Sigmoid colon (tissue), 7 donors: Measurements from ENCODE around the gene DGKI. TPM values are rescaled to one million over a fixed set of nuclear protein-coding genes. Genes with fewer than 3 reads are reported as not detected.

Experiments used
- DNase-seq: peaks from one replicate; pipeline ENCODE4 v3.0.0-alpha.2; 2019
- H3K27ac ChIP-seq, 4 donors: fragments of 200-600 bp; sonication (generic); one replicate each; pipeline ENCODE4 v1.5.1; 2016 to 2019; ENCODE audit warnings: mild to moderate bottlenecking in 1 of 4
- H3K27me3 ChIP-seq, 3 donors: fragments of 200-600 bp; sonication (generic); one replicate each; pipeline ENCODE4 v1.5.1; 2019; ENCODE audit warnings: mild to moderate bottlenecking in 1 of 3
- H3K36me3 ChIP-seq, 4 donors: fragments of 200-600 bp; sonication (generic); one replicate each; pipeline ENCODE4 v1.5.1; 2016 to 2019
- H3K4me1 ChIP-seq, 4 donors: fragments of 200-600 bp; sonication (generic); one replicate each; pipeline ENCODE4 v1.5.1; 2017 to 2019
- H3K4me3 ChIP-seq, 4 donors: fragments of 200-600 bp; sonication (generic); one replicate each; pipeline ENCODE4 v1.5.1; 2017 to 2019; ENCODE audit warnings: mild to moderate bottlenecking in 2 of 4, moderate library complexity in 1 of 4
- H3K9me3 ChIP-seq, 4 donors: fragments of 200-600 bp in 3 of 4; sonication (generic) in 3 of 4; one replicate each; pipeline versions ENCODE4 v1.5.1 to v1.6.1; 2013 to 2019
- EP300 ChIP-seq, 4 donors: sonication (generic); formaldehyde crosslinking; IDR thresholded peaks; one replicate each; pipeline ENCODE4 v1.6.1; 2017; ENCODE audit warnings: antibody characterized with exemption in 4 of 4
- POLR2A ChIP-seq, 2 donors: fragments of 450-650 bp; IDR thresholded peaks; one replicate each; pipeline ENCODE4 v1.6.1; 2016; ENCODE audit warnings: antibody characterized with exemption in 2 of 2, mild to moderate bottlenecking in 2 of 2, moderate library complexity in 2 of 2
- POLR2AphosphoS5 ChIP-seq, 4 donors: sonication (generic); formaldehyde crosslinking; IDR thresholded peaks; one replicate each; pipeline ENCODE4 v1.6.1; 2017; ENCODE audit warnings: antibody characterized with exemption in 4 of 4
- WGBS, 2 donors: extraction: QIAGEN DNeasy Blood & Tissue Kit; methylation state at CpG; one replicate each; pipeline ENCODE4 v1.1.7; 2013; 5-methylcytosine and 5-hydroxymethylcytosine counted together
- intact Hi-C: fragments of 100-400 bp; cut with DNase I; formaldehyde crosslinking; loops from one replicate; pipeline ENCODE4 v1.15.1; 2023
- polyA plus RNA-seq, 3 donors: library from polyadenylated mRNA; stranded (reverse); fragments of 200-250 nt; gene quantifications; one replicate each; pipeline ENCODE4 v1.2.3, GENCODE V29; 2013
- total RNA-seq, 4 donors: library from RNA; depleted of rRNA; stranded (reverse); fragments of >200 nt; gene quantifications; one replicate each; pipeline ENCODE4 v1.1.0, GENCODE V29; 2016
- TF ChIP-seq, protein P1 (sequence below), 4 experiments: fragments of 450-650 bp in 3 of 4; fragments of 200-600 bp in 1 of 4; IDR thresholded peaks; one replicate each; pipeline ENCODE4 v1.5.1; 2016 to 2019; ENCODE audit warnings: antibody characterized with exemption in 4 of 4, mild to moderate bottlenecking in 3 of 4, moderate library complexity in 2 of 4
- donor health status: healthy with polysubstance abuse.
- donor health status: Bipolar disorder and iron deficiency.
- donor health status: healthy.

Gene DGKI
- total and polyA plus RNA-seq, 7 donors = 0.17 to 7.6 (median 1.0) TPM; not detected in 1

DNA sequence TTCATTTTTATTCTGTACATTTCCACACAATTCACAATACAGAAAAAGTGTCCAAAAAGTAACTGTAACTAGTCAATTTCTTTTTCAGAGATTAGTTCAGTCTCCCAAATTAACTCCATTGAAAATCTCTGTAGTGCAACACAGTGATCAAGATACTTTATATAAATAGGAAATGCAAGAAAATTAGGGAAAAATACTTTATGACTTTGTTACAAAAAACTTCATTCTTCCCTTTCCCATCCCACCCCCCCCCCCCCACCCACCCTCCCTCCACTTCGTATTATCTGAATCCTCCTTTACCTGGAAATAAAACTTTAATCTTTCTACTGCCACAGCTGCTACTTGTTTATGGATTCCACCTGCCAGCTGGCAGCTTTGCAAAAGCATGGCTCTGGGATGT lies 465.7 kb downstream of the DGKI start:
- WGBS, 2 donors = 33 to 65% methylated on average over 1 of the region's 1 CpG
- no peaks in the 10 kb centered on the region for H3K27me3 ChIP-seq
- no peaks in the 10 kb centered on the region for H3K36me3 ChIP-seq
- DNase-seq = no peak
- intact Hi-C loops = no loop called here
- no peak for TF ChIP-seq POLR2AphosphoS5 (IDR thresholded peaks at IDR 0.05)
- TF ChIP-seq, protein P1, sequence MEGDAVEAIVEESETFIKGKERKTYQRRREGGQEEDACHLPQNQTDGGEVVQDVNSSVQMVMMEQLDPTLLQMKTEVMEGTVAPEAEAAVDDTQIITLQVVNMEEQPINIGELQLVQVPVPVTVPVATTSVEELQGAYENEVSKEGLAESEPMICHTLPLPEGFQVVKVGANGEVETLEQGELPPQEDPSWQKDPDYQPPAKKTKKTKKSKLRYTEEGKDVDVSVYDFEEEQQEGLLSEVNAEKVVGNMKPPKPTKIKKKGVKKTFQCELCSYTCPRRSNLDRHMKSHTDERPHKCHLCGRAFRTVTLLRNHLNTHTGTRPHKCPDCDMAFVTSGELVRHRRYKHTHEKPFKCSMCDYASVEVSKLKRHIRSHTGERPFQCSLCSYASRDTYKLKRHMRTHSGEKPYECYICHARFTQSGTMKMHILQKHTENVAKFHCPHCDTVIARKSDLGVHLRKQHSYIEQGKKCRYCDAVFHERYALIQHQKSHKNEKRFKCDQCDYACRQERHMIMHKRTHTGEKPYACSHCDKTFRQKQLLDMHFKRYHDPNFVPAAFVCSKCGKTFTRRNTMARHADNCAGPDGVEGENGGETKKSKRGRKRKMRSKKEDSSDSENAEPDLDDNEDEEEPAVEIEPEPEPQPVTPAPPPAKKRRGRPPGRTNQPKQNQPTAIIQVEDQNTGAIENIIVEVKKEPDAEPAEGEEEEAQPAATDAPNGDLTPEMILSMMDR (IDR thresholded peaks at IDR 0.05) = no peak
- TF ChIP-seq EP300 (IDR thresholded peaks at IDR 0.05) = no peak
- TF ChIP-seq POLR2A (IDR thresholded peaks at IDR 0.05) = no peak
- H3K27ac ChIP-seq = no peak overlapping the region
- H3K4me1 ChIP-seq = no peaks in the 10 kb centered on the region
- peaks cover 0 to 2% (median 0%) of the 10 kb centered on the region in 4 donors for H3K9me3 ChIP-seq
- H3K4me3 ChIP-seq = no peak overlapping the region

DNA sequence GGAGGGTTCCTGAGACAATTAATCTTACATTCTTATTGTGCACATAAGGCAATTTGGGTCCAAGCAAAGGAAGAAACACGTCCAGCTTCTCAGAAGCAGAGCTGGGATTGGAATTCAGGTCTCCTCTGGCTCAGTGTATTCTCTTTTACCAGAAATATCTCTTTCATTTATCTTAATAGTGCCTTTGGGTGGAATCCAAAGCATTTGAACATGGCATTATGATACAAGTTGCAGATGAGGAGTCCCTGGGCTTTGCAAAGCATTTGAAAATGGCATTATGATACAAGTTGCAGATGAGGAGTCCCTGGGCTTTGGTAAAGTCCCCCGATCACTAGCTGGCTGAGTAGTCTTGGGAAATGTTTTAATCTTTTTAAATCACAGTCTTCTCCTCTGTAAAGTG lies 473.3 kb downstream of the DGKI start:
- no peaks in the 10 kb centered on the region for H3K27me3 ChIP-seq
- H3K27ac ChIP-seq = no peak overlapping the region
- peaks cover 0 to 2% (median 0%) of the 10 kb centered on the region in 4 donors for H3K9me3 ChIP-seq
- TF ChIP-seq, protein P1 (IDR thresholded peaks at IDR 0.05) = no peak
- TF ChIP-seq POLR2A (IDR thresholded peaks at IDR 0.05) (no peak), EP300 (IDR thresholded peaks at IDR 0.05) (no peak), POLR2AphosphoS5 (IDR thresholded peaks at IDR 0.05) (no peak)
- no peak for DNase-seq
- H3K4me1 ChIP-seq = peaks cover 0 to 5% (median 0%) of the 10 kb centered on the region in 4 donors
- WGBS, 2 donors = 65 to 74% methylated on average over 2 of the region's 2 CpGs
- intact Hi-C loops = no loop called here
- H3K4me3 ChIP-seq = no peak overlapping the region
- H3K36me3 ChIP-seq = no peaks in the 10 kb centered on the region

- Histone ChIP-seq H3K4me1 (peaks cover 0 to 5% (median 0%) of the 10 kb centered on the region in 4 donors), H3K4me3 (no peak overlapping the region), H3K9me3 (no peaks in the 10 kb centered on the region), H3K36me3 (no peaks in the 10 kb centered on the region), H3K27ac (no peak overlapping the region), H3K27me3 (no peaks in the 10 kb centered on the region)
- WGBS, 2 donors = 84 to 90% methylated on average over 2 of the region's 2 CpGs
- DNase-seq = no peak
- intact Hi-C loops = no loop called here
- TF ChIP-seq POLR2A (IDR thresholded peaks at IDR 0.05) (no peak), EP300 (IDR thresholded peaks at IDR 0.05) (no peak), POLR2AphosphoS5 (IDR thresholded peaks at IDR 0.05) (no peak)
- TF ChIP-seq, protein P1 (IDR thresholded peaks at IDR 0.05) = no peak
Measured at GRCh38 chr7:137371616-137372015, 475.2 kb downstream of the DGKI start.

GRCh38 chr7:137366995-137367394 lies 479.8 kb downstream of the DGKI start:
- Histone ChIP-seq H3K4me1 (no peaks in the 10 kb centered on the region), H3K4me3 (no peak overlapping the region), H3K9me3 (no peaks in the 10 kb centered on the region), H3K36me3 (no peaks in the 10 kb centered on the region), H3K27ac (no peak overlapping the region), H3K27me3 (no peaks in the 10 kb centered on the region)
- WGBS, 2 donors = 88 to 89% methylated on average over 5 of the region's 5 CpGs
- intact Hi-C loops = no loop called here
- DNase-seq = no peak
- no peak for TF ChIP-seq EP300 (IDR thresholded peaks at IDR 0.05)
- no peak for TF ChIP-seq POLR2AphosphoS5 (IDR thresholded peaks at IDR 0.05)
- TF ChIP-seq, protein P1 (IDR thresholded peaks at IDR 0.05) = no peak
- no peak for TF ChIP-seq POLR2A (IDR thresholded peaks at IDR 0.05)

DNA sequence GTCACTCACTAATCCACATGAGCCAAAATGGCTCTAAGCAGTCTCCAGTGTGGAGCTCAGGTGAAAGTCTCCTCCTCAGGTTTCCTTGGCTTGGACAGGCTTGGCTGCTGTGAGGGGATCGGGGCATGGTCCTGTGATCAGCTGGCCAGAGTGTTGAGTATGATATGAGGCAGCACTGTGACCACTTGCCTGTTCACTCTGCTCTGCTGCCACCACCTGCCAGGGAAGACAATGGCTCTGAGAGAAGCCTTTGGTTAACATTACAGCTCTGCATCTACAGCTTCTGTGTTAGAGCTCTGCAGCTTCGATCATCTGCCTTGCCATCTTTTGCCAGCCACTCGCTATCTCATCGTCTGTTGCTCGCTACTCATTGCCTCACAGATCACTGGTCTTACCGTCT lies 483.1 kb downstream of the DGKI start:
- TF ChIP-seq, protein P1 (IDR thresholded peaks at IDR 0.05) = no peak
- no peak for TF ChIP-seq POLR2AphosphoS5 (IDR thresholded peaks at IDR 0.05)
- no peaks in the 10 kb centered on the region for H3K27me3 ChIP-seq
- H3K36me3 ChIP-seq = no peaks in the 10 kb centered on the region
- no peaks in the 10 kb centered on the region for H3K9me3 ChIP-seq
- 91 to 92% methylated on average over 6 of the region's 6 CpGs for WGBS, 2 donors
- H3K4me1 ChIP-seq = no peaks in the 10 kb centered on the region
- intact Hi-C loops = no loop called here
- no peak overlapping the region for H3K27ac ChIP-seq
- no peak for DNase-seq
- no peak overlapping the region for H3K4me3 ChIP-seq
